Mesenchymal stem cell (in vitro differentiated cells and primary cell): ENCODE measurements around the gene LRRC75A. TPM values are rescaled to one million over a fixed set of nuclear protein-coding genes. Genes with fewer than 3 reads are reported as not detected.

Experiments used
- small RNA-seq: library from polyadenylated mRNA; stranded (forward); fragments of <200 nt; extraction: miRNeasy Mini kit (QIAGEN cat#:217004); gene quantifications from one replicate; pipeline ENCODE3, GENCODE V24; 2013; ENCODE audit warnings: low read depth

The LRRC75A gene

Small RNA genes lying within 50 kb of the gene (small RNA-seq; reads per million reads assigned to genes)
- gene SNORD49A (not detected), gene SNORD65 (not detected)
